Measurements from ENCODE around the gene PTBP3.

PTBP3 gene

GRCh38 chr9:112187404-112187803, 146.0 kb downstream of the PTBP3 start:
- Histone ChIP-seq H3K9me3 (no peaks in the 10 kb centered on the region), H3K27me3 (no peaks in the 10 kb centered on the region), H3K36me3 (no peaks in the 10 kb centered on the region), H3K27ac (no peak overlapping the region), H3K4me3 (ENCODE audit: low read depth in 1 of 2, low read length in 1 of 2) (no peak overlapping the region), H3K4me1 (ENCODE audit: control insufficient read depth in 1 of 2, insufficient read depth in 1 of 2, low read depth in 1 of 2, low read length in 1 of 2) (no peaks in the 10 kb centered on the region)
- TF ChIP-seq CTCF (IDR thresholded peaks at IDR 0.05), result no peak

GRCh38 chr9:112186695-112187094, 146.7 kb downstream of the PTBP3 start:
- no peak for TF ChIP-seq CTCF (IDR thresholded peaks at IDR 0.05)
- Histone ChIP-seq H3K9me3 (no peaks in the 10 kb centered on the region), H3K27me3 (no peaks in the 10 kb centered on the region), H3K27ac (no peak overlapping the region), H3K4me1 (ENCODE audit: control insufficient read depth in 1 of 2, insufficient read depth in 1 of 2, low read depth in 1 of 2, low read length in 1 of 2) (no peaks in the 10 kb centered on the region), H3K36me3 (no peaks in the 10 kb centered on the region), H3K4me3 (ENCODE audit: low read depth in 1 of 2, low read length in 1 of 2) (no peak overlapping the region)

- H3K36me3 ChIP-seq, result no peaks in the 10 kb centered on the region
- no peaks in the 10 kb centered on the region for H3K9me3 ChIP-seq
- TF ChIP-seq CTCF (IDR thresholded peaks at IDR 0.05), result no peak
- peaks cover 15% of the 10 kb centered on the region in 2 experiments for H3K4me1 ChIP-seq (ENCODE audit: control insufficient read depth in 1 of 2, insufficient read depth in 1 of 2, low read depth in 1 of 2, low read length in 1 of 2)
- H3K27me3 ChIP-seq, result no peaks in the 10 kb centered on the region
- no peak overlapping the region for H3K4me3 ChIP-seq (ENCODE audit: low read depth in 1 of 2, low read length in 1 of 2)
- H3K27ac ChIP-seq, result no peak overlapping the region
Measured at GRCh38 chr9:112184946-112185345, 148.5 kb downstream of the PTBP3 start.

- TF ChIP-seq CTCF (IDR thresholded peaks at IDR 0.05), result no peak
- Histone ChIP-seq H3K4me3 (ENCODE audit: low read depth in 1 of 2, low read length in 1 of 2) (no peak overlapping the region), H3K9me3 (no peaks in the 10 kb centered on the region), H3K36me3 (no peaks in the 10 kb centered on the region), H3K27me3 (no peaks in the 10 kb centered on the region), H3K4me1 (ENCODE audit: control insufficient read depth in 1 of 2, insufficient read depth in 1 of 2, low read depth in 1 of 2, low read length in 1 of 2) (peaks cover 19 to 20% of the 10 kb centered on the region in 2 experiments), H3K27ac (no peak overlapping the region)
Measured at GRCh38 chr9:112184221-112184620, 149.2 kb downstream of the PTBP3 start.

GRCh38 chr9:112180387-112180881, 153.0 kb downstream of the PTBP3 start:
- no peak overlapping the region for H3K4me3 ChIP-seq (ENCODE audit: low read depth in 1 of 2, low read length in 1 of 2)
- peaks cover 21 to 27% of the 10 kb centered on the region in 2 experiments for H3K4me1 ChIP-seq (ENCODE audit: control insufficient read depth in 1 of 2, insufficient read depth in 1 of 2, low read depth in 1 of 2, low read length in 1 of 2)
- H3K27me3 ChIP-seq, result no peaks in the 10 kb centered on the region
- H3K27ac ChIP-seq, result peak overlapping the region; percentile 63
- H3K9me3 ChIP-seq, result no peaks in the 10 kb centered on the region
- no peak for TF ChIP-seq CTCF (IDR thresholded peaks at IDR 0.05)
- H3K36me3 ChIP-seq, result no peaks in the 10 kb centered on the region

GRCh38 chr9:112179816-112180215, 153.6 kb downstream of the PTBP3 start:
- Histone ChIP-seq H3K9me3 (no peaks in the 10 kb centered on the region), H3K27ac (no peak overlapping the region), H3K27me3 (no peaks in the 10 kb centered on the region), H3K4me1 (ENCODE audit: control insufficient read depth in 1 of 2, insufficient read depth in 1 of 2, low read depth in 1 of 2, low read length in 1 of 2) (peaks cover 22 to 30% of the 10 kb centered on the region in 2 experiments), H3K36me3 (no peaks in the 10 kb centered on the region), H3K4me3 (ENCODE audit: low read depth in 1 of 2, low read length in 1 of 2) (no peak overlapping the region)
- TF ChIP-seq CTCF (IDR thresholded peaks at IDR 0.05), result no peak
